ENCODE data around the gene PBRM1.
"Not testable (repeated sequence)": the region's sequence is repeated elsewhere in the genome, so short reads cannot be mapped to it uniquely, and the experiment has no call there.

Gene PBRM1

DNA sequence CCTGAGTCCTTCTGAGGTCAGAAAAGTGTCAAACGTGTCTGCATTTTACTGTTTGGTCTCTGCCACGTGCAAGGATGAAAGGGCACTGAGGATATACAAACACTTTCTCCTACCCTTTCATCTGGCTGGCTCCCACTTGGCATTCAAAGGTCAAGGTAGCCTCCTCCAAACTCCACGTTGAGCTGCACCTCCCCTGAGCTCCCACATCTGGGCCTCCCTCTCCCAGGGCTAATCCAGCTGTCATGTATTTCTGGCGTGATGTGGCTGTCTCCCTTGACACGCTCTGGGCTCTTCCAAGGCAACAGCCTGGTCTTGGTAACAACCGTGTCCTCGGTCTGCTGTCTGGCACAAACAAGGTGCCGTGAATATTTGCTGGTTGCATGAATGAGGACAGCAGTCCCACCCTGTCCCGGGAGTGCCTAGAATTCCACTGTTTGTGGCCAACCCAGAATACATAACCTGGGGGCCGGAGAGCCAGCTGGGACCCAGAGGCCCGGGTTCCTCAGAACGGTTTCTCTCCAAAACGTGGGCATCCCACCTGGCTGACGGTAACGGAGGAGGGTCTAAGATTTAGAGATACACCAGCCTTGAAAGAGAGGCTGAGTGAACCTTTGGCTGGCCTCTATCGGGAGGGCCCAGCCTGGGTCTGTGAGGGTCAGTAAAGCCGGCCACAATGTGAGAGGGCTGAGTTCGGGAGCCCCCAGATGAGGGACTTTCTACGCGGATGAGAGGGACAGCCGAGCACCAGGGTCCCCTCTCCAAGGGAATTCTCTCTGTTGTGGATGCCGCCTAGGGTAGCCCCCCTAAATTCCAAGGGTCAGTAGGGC lies 19.1 kb upstream of the PBRM1 start:
- DNase-seq (ENCODE audit: low read depth in 2 of 2), result no peak

DNA sequence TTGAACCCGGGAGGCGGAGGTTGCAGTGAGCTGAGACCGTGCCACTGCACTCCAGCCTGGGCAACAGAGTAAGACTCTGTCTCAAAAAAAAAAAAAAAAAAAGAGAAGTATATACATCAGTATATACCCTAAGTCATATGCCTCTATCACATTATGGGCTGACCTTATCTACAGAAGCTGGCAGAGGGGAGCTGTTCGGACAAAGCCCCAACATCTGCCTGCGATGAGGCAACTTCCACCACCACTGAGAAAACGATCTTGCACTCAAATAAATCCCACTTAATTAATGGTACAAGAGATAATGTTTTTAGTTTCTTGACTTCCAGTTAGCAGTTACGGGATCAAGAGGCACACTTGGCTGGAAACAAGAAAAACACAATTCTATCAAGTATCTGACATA lies 17.6 kb upstream of the PBRM1 start:
- DNase-seq (ENCODE audit: low read depth in 2 of 2), result no peak

DNA sequence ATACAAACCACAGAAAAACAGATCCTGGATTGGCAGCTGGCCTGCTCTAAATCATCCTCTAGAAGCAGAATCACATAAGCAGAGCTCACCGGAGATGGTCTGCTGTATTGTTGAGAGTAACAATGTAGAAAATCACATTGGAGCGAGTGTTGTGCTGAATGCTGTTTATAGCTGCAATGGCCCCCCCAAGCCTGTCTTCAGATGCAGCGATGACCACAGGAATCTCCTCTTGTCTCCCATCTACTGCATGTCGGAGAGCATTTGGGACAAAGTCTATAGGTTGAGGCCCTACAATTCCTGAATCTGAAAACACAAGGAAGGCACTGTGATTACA lies 11.9 kb upstream of the PBRM1 start:
- DNase-seq (ENCODE audit: low read depth in 2 of 2), result no peak

DNA sequence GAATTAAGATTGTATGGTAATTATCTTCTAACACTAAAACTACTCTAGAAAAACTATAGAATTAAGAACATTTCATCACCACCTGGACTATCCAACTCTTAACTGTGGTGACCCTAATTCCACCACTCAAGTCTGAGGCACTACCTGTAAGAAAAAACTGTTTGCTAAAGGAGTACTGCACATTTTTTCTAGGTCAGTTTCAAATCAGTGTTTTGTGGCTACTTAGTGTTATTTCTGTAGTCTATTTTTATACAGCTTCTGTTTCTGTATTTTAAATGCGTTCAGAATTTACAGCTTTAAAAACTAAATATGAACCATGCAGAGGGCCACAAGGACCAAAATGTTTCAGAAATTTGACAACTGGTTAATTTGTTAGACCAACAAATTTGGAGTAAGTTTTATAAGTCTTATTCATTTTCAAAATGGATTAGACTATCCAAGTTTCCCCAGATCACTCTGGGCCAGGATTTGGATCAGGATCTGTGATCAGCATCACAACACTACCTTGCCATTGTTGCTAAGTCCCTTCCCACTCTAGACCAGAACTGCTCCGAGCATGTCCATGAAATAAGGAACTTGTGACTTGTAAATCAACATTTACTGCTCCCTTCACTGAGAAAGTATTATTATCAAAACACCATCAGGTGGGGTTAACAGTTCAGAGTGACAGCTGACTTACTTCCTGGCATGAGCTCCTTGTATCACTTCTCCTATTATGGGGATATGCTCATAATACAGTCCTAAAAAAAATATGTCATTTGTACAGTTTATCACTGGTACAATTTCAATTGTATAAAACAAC lies 11.3 kb upstream of the PBRM1 start:
- no peak for DNase-seq (ENCODE audit: low read depth in 2 of 2)

DNA sequence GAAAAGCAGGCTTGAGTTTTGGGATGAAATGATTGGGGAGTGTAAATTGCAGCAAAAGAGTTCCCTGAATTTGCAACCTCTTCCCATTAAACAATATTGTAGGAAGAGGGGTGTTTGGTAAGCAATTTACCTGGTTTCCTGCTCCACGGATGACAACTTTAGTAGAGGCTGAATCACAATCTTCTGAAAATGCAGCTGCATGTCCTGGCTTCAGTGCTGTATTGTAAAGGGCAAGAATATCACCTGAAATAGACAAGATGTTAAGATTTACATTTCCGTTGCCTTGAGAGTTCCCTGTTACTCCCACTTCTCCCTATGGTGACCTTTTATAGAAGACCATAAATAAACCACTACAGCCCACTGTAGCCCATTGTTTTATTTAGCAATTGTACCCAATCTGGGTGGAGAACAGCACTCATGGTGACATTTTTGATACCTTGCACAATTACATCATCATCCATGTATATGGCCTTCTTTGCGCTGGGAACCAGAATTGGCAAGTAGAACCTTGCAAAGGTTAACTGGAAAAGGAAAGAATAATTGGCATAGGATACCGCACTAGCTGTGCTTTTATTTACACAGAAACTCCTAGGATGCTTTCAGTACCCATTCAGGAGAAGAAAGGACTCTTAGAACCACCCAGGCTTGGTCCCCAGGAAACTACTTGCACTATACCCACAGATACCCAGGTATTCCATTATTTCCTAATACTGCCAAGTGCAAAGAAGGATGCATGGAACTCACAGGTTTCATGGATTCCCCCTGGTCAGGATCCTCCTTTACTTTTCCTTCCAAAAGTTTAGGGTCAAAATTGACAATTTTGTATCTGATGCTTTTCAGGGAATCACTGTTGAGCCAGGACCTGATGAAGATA lies 10.3 kb upstream of the PBRM1 start:
- no peak for DNase-seq (ENCODE audit: low read depth in 2 of 2)

DNA sequence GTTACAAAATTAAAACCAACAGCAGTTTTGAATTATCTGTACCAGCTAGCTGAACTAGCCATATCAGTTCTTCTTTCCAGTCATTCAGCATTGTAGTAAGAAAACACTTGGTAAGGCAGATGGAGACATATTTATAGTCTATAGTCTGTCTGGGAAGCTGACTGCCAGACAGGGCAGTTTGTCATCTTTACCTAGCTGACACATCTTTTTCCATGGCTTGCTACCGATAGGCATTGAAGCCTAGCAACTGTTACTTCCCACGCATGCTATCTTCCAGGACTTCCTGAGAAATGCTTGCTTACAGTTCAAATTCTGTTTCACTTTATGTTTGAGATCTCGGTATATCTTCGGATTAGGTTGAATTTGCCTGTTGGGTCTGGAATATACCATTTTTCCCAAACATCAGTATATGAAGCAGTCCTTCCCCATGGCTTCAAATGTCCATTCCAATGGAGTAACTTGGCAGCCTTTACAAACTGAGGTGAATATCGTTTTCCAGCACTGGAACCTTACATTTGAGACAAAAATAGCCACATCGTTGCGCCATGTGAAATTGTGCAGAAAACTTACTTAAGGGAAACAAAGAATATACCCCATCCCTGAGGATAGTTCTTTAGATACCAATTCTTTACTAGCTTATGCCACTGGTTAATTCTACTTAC lies 8.9 kb upstream of the PBRM1 start:
- DNase-seq (ENCODE audit: low read depth in 2 of 2), result no peak

DNA sequence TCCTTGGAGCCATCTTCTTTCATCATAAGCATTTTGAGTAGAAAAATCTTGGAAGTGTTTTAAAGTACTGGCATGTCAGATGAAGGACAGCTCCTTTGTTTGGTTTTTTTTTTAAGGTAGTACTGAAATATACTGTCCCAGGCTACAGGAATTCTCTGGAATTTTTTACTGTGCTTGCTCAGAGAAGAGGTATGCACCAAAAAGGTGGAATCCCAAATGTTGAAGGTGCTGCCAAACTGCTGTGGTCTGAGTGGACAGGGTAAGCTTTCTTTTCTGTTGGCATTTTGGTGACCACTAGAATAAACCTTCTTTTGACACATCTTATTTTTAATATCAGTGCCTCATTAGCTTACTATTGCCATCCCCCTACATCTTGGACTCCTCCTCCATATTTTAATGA lies 7.4 kb upstream of the PBRM1 start:
- no peak for DNase-seq (ENCODE audit: low read depth in 2 of 2)

DNA sequence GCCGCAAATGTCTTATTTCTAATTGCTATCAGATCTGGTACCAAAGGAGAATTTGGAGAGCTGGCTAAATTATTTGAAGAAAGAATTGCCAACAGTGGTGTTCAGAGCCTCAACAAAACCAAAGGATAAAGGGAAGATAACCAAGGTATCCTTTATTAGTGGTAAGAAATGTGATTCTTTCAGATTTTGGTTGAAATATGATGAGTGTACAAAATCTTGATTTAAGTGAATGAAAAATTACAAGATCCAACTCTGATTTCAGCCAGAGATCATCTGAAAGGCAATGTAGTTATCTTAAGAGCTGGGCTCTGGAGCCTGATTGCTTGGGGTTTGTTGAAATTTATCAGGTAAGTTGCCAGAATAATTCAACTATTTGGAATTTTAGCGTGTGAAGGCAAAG lies 4.8 kb upstream of the PBRM1 start:
- DNase-seq (ENCODE audit: low read depth in 2 of 2), result no peak

DNA sequence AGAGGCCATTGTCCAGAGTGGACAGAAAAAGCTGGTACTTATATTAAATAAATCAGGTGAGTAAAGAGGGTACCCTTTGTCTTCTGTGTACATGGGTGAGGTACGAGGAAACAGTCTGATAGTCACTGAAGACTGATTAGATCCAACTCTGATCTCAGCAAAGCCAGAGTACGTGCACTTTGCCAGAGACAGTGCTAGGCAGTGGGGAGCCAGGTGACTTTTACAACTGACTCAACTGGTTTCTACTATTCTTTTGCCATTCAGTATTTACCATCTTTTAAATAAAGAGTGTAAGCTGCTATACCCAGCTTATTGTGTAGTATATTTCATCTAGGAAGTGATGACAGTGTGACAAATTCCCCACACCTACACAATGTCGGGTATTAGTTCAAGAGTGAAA lies 3.4 kb upstream of the PBRM1 start:
- no peak for DNase-seq (ENCODE audit: low read depth in 2 of 2)

DNA sequence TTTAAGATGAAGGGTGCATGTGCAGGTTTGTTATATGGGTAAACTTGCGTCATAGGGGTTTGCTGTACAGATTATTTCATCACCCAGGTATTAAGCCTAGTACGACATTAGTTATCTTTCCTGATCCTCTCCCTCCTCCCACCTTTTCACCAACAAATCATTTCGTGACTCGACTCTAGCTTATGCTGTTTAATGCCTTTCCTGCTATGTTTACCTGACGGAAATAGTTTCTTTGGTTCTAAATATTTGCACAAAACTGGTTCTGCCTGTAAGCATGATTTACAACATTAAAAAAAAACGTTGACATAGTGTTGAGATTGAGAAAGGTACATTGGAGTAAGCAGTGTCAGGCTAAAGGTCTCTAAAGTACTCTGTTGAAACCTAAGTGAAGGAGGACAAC lies 2.6 kb upstream of the PBRM1 start:
- no peak for DNase-seq (ENCODE audit: low read depth in 2 of 2)

DNA sequence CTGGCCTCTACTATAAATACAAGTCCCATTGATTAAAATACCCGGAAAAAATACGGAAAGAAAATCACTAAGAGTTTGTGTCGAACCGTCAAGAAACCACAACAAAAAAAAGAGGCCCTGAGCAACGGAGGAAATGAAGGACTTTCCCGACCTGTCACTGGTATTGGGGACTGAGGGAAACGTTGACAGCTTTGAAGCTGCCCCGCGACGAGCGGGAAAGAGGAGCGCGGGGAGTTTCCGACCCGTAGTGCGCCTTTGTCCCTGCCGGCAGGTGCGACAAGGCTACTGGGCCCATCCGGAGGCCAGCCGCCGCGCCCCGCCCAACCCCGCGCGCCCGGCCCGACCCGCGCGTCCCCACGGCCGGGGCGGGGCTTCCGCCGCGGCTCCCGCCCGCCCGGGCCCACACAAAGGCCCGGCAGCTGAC lies 416 bp downstream of the PBRM1 start:
- DNase-seq (ENCODE audit: low read depth in 2 of 2), result peak; percentile 44 to 74

DNA sequence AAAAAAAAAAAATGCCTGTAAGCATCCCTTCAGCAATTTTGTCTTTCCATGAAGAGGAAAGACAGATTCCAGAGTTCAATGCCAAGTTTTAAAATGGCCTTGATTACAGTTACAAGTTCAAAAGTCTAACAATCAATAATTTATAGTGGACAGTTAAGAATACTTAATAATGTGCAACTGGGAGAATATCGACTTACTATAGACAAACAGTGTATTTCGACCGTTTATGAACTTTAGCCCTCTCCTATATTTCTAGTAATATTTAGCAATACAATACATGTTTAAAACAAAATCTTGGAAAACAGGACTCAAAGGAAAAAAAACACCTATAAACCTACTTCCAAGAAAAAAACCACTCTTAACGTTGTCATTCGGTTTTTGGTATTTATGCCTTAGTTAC lies 1.5 kb downstream of the PBRM1 start:
- DNase-seq (ENCODE audit: low read depth in 2 of 2), result no peak

DNA sequence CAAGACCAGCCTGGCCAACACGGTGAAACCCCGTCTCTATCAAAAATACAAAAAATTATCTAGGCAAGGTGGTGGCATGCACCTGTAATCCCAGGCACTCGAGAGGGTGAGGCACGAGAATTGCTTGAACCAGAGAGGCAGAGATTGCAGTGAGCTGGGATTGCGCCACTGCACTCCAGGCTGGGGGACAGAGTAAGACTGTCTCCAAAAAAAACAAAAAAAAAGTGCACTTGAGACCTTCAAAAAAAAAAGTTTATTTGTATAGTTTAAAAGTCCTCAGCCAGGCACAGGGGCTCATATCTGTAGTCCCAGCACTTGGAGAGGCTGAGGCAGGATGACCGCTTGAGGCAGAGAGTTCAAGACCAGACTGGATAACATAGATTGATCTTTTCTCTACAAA lies 2.1 kb downstream of the PBRM1 start:
- no peak for DNase-seq (ENCODE audit: low read depth in 2 of 2)

DNA sequence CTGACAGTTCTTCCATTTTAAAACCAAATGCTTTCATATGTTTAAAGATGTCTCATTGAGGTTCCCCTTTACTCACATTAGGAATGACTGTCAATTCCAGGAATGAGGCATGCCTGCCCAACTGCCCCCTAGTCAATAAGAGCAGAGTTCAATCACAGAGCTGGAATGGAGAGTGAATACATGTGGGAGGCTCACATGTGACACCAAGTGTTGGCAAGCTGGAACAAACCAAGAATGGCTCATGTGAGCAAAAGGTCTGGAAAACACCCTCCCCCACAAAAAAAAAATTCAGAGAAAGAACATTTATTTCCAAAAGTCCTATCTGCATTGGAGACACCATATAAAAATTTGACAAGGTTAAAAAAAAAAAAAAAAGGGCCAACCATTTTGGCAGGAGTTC lies 3.7 kb downstream of the PBRM1 start:
- no peak for DNase-seq (ENCODE audit: low read depth in 2 of 2)

DNA sequence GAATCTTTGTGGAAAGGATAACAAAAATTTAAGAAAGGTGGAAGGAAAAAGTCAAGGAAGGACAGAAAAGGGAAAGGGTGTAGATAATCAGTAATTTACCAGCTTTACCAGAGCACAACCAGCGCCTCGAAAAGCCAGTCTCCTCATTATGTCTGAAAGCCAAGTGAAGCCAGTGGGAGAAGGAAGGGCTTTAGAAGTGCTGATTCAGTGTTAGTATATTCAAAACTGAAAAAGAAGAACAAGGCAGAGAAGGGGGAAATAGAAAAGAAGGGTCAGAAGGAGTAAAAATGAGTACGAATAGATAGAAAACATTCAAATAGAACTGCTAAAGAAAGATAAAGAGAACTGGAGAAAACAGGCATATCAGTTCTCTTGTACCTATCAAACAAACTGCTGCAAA lies 4.1 kb downstream of the PBRM1 start:
- no peak for DNase-seq (ENCODE audit: low read depth in 2 of 2)

DNA sequence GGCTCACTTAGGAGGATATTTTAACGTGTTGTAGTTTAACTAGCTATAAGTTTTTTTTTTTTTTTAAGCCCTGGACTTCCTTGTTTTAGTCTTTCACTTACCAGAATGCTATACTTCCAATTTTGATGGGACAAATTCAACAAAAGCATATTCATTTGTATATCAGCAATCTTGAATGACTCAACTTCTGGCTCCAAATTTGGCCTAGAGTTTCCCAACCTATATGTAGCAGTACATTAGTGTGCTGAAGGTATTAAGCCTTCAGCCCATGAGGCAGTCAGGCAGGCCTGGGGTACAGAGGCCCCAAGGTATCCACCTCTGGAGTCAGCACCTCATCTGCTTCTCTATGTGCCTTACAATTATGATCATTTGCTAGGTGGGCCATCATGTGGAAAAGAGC lies 5.9 kb downstream of the PBRM1 start:
- no peak for DNase-seq (ENCODE audit: low read depth in 2 of 2)

DNA sequence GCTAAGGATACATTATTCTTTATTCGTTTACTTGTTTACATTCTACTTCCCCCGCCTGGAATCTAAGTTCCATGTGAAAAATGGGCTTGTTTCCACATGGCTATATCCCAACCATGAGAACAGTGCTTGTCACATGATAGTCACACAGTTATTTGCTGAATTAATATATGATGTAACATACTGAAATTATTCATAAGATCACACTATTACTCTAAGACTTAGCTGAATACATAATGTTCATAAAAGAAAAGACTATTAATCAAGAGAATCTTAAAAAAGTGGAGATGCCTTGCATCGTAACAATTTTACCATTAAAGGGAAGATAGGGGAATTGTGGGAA lies 6.5 kb downstream of the PBRM1 start:
- DNase-seq (ENCODE audit: low read depth in 2 of 2), result no peak

DNA sequence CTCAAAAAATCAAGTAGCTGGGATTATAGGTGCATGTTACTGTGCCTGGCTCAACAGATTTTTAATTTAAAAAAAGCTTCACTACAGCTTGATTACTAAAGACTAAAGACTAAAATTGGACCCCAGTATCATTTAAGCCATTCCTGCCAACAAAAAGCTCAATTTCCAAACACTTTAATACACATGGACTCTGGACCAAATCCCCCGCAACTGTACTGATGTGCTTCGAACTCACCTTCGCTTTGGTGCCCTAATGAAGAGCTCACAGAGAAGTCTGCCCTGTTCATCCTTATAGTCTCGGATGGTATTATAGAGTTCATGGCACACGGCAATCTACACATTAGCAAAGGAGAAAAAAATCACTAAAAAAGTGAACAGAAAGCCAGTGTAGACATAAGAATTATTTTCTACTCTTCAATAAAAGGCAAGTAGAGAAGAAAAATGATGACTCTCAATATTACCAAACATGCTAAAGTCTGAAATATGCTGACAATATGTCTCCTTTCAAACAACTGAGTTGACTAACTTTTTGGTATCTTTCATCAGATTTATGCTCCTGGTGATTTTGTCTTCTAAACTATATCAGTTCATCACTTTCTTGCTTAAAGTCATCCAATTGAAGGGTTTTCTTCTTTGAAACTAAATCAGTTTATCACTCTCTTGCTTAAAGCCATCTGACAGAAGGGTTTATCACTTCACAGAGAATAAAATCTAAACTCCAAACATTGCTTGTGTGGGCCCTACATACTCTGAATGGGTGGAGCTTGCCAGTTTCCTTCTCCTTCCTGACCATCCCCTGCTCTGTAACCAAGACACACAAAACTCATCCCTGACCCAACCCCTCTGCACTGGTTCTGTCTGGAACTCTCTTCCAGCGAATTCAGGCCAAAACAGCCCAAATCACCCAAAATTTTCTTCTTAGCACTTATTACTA lies 7.2 kb downstream of the PBRM1 start:
- DNase-seq (ENCODE audit: low read depth in 2 of 2), result no peak

DNA sequence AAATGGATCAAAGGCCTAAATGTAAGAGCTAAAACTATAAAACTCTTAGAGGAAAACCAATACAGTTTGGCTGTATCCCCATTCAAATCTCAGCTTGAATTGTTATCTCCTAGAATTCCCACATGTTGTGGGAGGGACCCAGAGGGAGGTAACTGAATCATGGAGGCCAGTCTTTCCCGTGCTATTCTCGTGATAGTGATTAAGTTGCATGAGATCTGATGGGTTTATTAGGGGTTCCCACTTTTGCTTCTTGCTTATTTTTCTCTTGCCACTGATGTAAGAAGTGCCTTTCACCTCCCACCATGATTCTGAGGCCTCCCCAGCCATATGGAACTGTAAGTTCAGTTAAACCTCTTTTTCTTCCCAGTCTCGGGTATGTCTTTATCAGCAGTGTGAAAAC lies 9.5 kb downstream of the PBRM1 start:
- DNase-seq (ENCODE audit: low read depth in 2 of 2), result not testable (repeated sequence)

DNA sequence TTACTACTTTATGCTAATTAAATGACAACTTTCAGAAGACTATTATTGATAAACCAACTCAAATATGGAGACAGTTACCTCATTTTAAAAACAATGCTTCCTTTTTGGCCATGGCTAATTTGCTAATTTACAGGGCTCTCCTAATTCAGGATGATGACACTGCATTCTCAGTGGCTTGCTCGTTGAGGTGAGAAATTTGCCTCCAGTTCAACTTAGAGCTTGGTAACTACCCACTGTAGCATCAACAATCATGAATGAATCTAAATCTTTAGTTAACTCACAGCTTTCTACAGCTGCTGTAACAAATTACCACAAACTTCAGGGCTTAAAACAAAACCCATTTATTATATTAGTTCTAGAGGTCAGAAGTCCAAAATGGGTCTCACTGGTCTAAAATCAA lies 14.0 kb downstream of the PBRM1 start:
- DNase-seq (ENCODE audit: low read depth in 2 of 2), result no peak
